ENCODE data around the gene CARD10. TPM values are rescaled to one million over a fixed set of nuclear protein-coding genes. Genes with fewer than 3 reads are reported as not detected.

CARD10 gene
- total and polyA plus RNA-seq, 2 of the 13 experiments (the other 11 are each of a cell fraction or from before 2014, with no cell fraction given): 35.2 to 55.8 TPM

- TF ChIP-seq, protein P1, sequence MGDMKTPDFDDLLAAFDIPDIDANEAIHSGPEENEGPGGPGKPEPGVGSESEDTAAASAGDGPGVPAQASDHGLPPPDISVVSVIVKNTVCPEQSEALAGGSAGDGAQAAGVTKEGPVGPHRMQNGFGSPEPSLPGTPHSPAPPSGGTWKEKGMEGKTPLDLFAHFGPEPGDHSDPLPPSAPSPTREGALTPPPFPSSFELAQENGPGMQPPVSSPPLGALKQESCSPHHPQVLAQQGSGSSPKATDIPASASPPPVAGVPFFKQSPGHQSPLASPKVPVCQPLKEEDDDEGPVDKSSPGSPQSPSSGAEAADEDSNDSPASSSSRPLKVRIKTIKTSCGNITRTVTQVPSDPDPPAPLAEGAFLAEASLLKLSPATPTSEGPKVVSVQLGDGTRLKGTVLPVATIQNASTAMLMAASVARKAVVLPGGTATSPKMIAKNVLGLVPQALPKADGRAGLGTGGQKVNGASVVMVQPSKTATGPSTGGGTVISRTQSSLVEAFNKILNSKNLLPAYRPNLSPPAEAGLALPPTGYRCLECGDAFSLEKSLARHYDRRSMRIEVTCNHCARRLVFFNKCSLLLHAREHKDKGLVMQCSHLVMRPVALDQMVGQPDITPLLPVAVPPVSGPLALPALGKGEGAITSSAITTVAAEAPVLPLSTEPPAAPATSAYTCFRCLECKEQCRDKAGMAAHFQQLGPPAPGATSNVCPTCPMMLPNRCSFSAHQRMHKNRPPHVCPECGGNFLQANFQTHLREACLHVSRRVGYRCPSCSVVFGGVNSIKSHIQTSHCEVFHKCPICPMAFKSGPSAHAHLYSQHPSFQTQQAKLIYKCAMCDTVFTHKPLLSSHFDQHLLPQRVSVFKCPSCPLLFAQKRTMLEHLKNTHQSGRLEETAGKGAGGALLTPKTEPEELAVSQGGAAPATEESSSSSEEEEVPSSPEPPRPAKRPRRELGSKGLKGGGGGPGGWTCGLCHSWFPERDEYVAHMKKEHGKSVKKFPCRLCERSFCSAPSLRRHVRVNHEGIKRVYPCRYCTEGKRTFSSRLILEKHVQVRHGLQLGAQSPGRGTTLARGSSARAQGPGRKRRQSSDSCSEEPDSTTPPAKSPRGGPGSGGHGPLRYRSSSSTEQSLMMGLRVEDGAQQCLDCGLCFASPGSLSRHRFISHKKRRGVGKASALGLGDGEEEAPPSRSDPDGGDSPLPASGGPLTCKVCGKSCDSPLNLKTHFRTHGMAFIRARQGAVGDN (CRISPR knock-in tag; IDR thresholded peaks at IDR 0.05): peak; percentile 6; the same call in 1 of the 2 replicates
- TF ChIP-seq SKI (IDR thresholded peaks at IDR 0.05; ENCODE audit: partially characterized antibody) (peak; percentile 9), ZNF17 (CRISPR knock-in tag; IDR thresholded peaks at IDR 0.05) (no peak), SP5 (CRISPR knock-in tag; IDR thresholded peaks at IDR 0.05; ENCODE audit: borderline replicate concordance, low read depth) (peak; percentile 72; the same call in 1 of the 2 replicates), ZMAT5 (CRISPR knock-in tag; IDR thresholded peaks at IDR 0.05; ENCODE audit: borderline replicate concordance, low read depth) (no peak), TEAD3 (CRISPR knock-in tag; optimal IDR thresholded peaks at IDR 0.05; ENCODE audit: borderline replicate concordance) (peak; percentile 35), SRSF4 (IDR thresholded peaks at IDR 0.05; ENCODE audit: low read depth, low read length, poor library complexity, severe bottlenecking) (no peak), POLR2A (IDR thresholded peaks at IDR 0.05; ENCODE audit: insufficient read depth in 1 of 2, low read depth in 2 of 2, low read length in 2 of 2) (no peak), PRPF4 (IDR thresholded peaks at IDR 0.05; ENCODE audit: low read depth, low read length, poor library complexity, severe bottlenecking) (no peak), MYNN (CRISPR knock-in tag; IDR thresholded peaks at IDR 0.05; ENCODE audit: low read depth) (no peak), IKZF4 (CRISPR knock-in tag; IDR thresholded peaks at IDR 0.05; ENCODE audit: borderline replicate concordance, low read depth, not compliant biosample characterization) (no peak), ZBTB4 (CRISPR knock-in tag; IDR thresholded peaks at IDR 0.05; ENCODE audit: borderline replicate concordance) (no peak), MLLT10 (CRISPR knock-in tag; IDR thresholded peaks at IDR 0.05) (no peak), MED1 (CRISPR knock-in tag; IDR thresholded peaks at IDR 0.05) (peak; percentile 38), ZNF850 (CRISPR knock-in tag; conservative IDR thresholded peaks at IDR 0.05) (no peak), TFAP4 (IDR thresholded peaks at IDR 0.05; ENCODE audit: borderline replicate concordance, low read depth) (no peak), GABPB1 (CRISPR knock-in tag; IDR thresholded peaks at IDR 0.05) (peak; percentile 69)
- TF ChIP-seq, protein P2, sequence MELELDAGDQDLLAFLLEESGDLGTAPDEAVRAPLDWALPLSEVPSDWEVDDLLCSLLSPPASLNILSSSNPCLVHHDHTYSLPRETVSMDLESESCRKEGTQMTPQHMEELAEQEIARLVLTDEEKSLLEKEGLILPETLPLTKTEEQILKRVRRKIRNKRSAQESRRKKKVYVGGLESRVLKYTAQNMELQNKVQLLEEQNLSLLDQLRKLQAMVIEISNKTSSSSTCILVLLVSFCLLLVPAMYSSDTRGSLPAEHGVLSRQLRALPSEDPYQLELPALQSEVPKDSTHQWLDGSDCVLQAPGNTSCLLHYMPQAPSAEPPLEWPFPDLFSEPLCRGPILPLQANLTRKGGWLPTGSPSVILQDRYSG (CRISPR knock-in tag; IDR thresholded peaks at IDR 0.05): no peak
- TF ChIP-seq, protein P3, sequence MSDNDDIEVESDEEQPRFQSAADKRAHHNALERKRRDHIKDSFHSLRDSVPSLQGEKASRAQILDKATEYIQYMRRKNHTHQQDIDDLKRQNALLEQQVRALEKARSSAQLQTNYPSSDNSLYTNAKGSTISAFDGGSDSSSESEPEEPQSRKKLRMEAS (IDR thresholded peaks at IDR 0.05): peak; percentile 60
These were observed at the start of gene CARD10 (continued) for GRCh38 chr22:37519268-37520195.

All from HepG2 (cell line).